Left cardiac atrium (tissue), 4 donors: ENCODE data around the gene PTPN21. TPM values are rescaled to one million over a fixed set of nuclear protein-coding genes. Genes with fewer than 3 reads are reported as not detected.

Experiments used
- ATAC-seq, 2 donors: fragments of 200-7000 bp; cut with Tn5 transposase; one replicate each; pipeline ENCODE4 v1.9.1; 2020; ENCODE audit warnings: mild to moderate bottlenecking in 2 of 2, moderate library complexity in 2 of 2
- DNase-seq: peaks from one replicate; pipeline ENCODE4 v3.0.0-alpha.2; 2020
- intact Hi-C, 2 donors: fragments of 100-400 bp; cut with DNase I; formaldehyde crosslinking; loops; one replicate each; pipeline versions ENCODE4 v1.14.1 to v1.15.1; 2022 to 2023
- total RNA-seq, 2 donors: library from RNA; stranded (reverse); fragmentation: NEBNext Ultra II Directional; extraction: Animal tissue kit (Norgen Biotek cat#: 25700); gene quantifications; one replicate each; pipeline ENCODE4 v1.2.1, GENCODE V29; 2021
- donor health status: DM: no; HTN: yes; CAD: no.
- donor health status: DM: no; HTN: yes; CAD: no; lungs with severe emphysema.
- donor health status: DM: yes; HTN: yes; CAD: no.
- donor health status: Dilated cardiomyopathy.

Gene PTPN21
- total RNA-seq, 2 donors from 2014 or later, result 33.5 to 35.0 TPM

- DNase-seq, result no peak
- intact Hi-C loops, result no loop called here
These were observed 73.0 kb downstream of the PTPN21 start for GRCh38 chr14:88481794-88482193.

GRCh38 chr14:88481059-88481458 lies 73.7 kb downstream of the PTPN21 start:
- DNase-seq (no peak), ATAC-seq (no peak)
- intact Hi-C loops, result no loop called here

More at GRCh38 chr14:88481794-88482193, 73.0 kb downstream of the PTPN21 start:
- ATAC-seq, result peak; percentile 76 to 88

GRCh38 chr14:88479574-88479987 lies 75.2 kb downstream of the PTPN21 start:
- DNase-seq (no peak), ATAC-seq (no peak)
- intact Hi-C loops, result no loop called here

GRCh38 chr14:88478931-88479330 lies 75.9 kb downstream of the PTPN21 start:
- no peak for DNase-seq
- ATAC-seq, result no peak
- intact Hi-C loops, result no loop called here

GRCh38 chr14:88477513-88478250 lies 77.1 kb downstream of the PTPN21 start:
- intact Hi-C loops, result no loop called here
- DNase-seq (no peak), ATAC-seq (peak in 1 of 2 donors; percentile 63)

- ATAC-seq (peak in 1 of 2 donors; percentile 42), DNase-seq (no peak)
- intact Hi-C loops, result no loop called here
These were observed 78.0 kb downstream of the PTPN21 start for GRCh38 chr14:88476825-88477224.

GRCh38 chr14:88476214-88476774 lies 78.5 kb downstream of the PTPN21 start:
- ATAC-seq (no peak), DNase-seq (no peak)
- intact Hi-C loops, result no loop called here

GRCh38 chr14:88473791-88474190 lies 81.0 kb downstream of the PTPN21 start:
- ATAC-seq (peak in 1 of 2 donors; percentile 48), DNase-seq (no peak)
- intact Hi-C loops, result no loop called here

GRCh38 chr14:88470542-88471440 lies 84.0 kb downstream of the PTPN21 start:
- intact Hi-C loops, result no loop called here
- DNase-seq (no peak), ATAC-seq (peak in 1 of 2 donors; percentile 69)

- peak in 1 of 2 donors; percentile 57 for ATAC-seq
- intact Hi-C loops, result no loop called here
These were observed 86.4 kb downstream of the PTPN21 start for GRCh38 chr14:88468406-88468805.

GRCh38 chr14:88463318-88463717 lies 91.5 kb downstream of the PTPN21 start:
- DNase-seq (no peak), ATAC-seq (no peak)
- intact Hi-C loops, result no loop called here

More at GRCh38 chr14:88468406-88468805, 86.4 kb downstream of the PTPN21 start:
- no peak for DNase-seq

GRCh38 chr14:88454886-88455285 lies 99.9 kb downstream of the PTPN21 start:
- intact Hi-C loops, result no loop called here
- DNase-seq, result no peak
- ATAC-seq, result no peak

- ATAC-seq, result no peak
- DNase-seq, result no peak
- intact Hi-C loops, result no loop called here
These were observed 102.6 kb downstream of the PTPN21 start for GRCh38 chr14:88452231-88452630.

- ATAC-seq (no peak), DNase-seq (no peak)
- intact Hi-C loops, result no loop called here
These were observed 115.7 kb downstream of the PTPN21 start for GRCh38 chr14:88439088-88439487.

- intact Hi-C loops, result no loop called here
These were observed 117.1 kb downstream of the PTPN21 start for GRCh38 chr14:88437658-88438057.

GRCh38 chr14:88430976-88431375 lies 123.8 kb downstream of the PTPN21 start:
- intact Hi-C loops, result no loop called here
- no peak for ATAC-seq
- DNase-seq, result no peak

More at GRCh38 chr14:88437658-88438057, 117.1 kb downstream of the PTPN21 start:
- DNase-seq (no peak), ATAC-seq (no peak)

GRCh38 chr14:88426271-88426670 lies 128.5 kb downstream of the PTPN21 start:
- ATAC-seq (no peak), DNase-seq (no peak)
- intact Hi-C loops, result no loop called here

GRCh38 chr14:88424573-88424972 lies 130.2 kb downstream of the PTPN21 start:
- ATAC-seq (no peak), DNase-seq (no peak)
- intact Hi-C loops, result no loop called here

- DNase-seq (no peak), ATAC-seq (peak in 1 of 2 donors; percentile 26)
- intact Hi-C loops, result no loop called here
These were observed 131.7 kb downstream of the PTPN21 start for GRCh38 chr14:88422919-88423650.
